IPS DF 6.9 (cell line): ENCODE measurements around the gene ADARB1.

ENCODE experiments used
- DNase-seq: peaks from one replicate; pipeline ENCODE4 v3.0.0-alpha.2; 2013; ENCODE audit warnings: low read depth, low spot score
- H3K27ac ChIP-seq: one replicate; pipeline ENCODE4 v1.5.1; 2013; ENCODE audit warnings: low read length, control low read depth
- H3K27me3 ChIP-seq: 2 replicates; pipeline ENCODE4 v1.6.1; 2013; ENCODE audit warnings: mild to moderate bottlenecking, low read length; ENCODE audit not compliant: control insufficient read depth, insufficient read depth
- H3K36me3 ChIP-seq: 2 replicates; pipeline ENCODE4 v1.6.1; 2013; ENCODE audit warnings: low read length; ENCODE audit not compliant: control insufficient read depth, insufficient read depth
- H3K4me1 ChIP-seq: 2 replicates; pipeline ENCODE4 v1.6.1; 2013; ENCODE audit warnings: low read length; ENCODE audit not compliant: control insufficient read depth, insufficient read depth
- H3K4me3 ChIP-seq: 2 replicates; pipeline ENCODE4 v1.5.1; 2013; ENCODE audit warnings: mild to moderate bottlenecking, low read length
- H3K9me3 ChIP-seq: 2 replicates; pipeline ENCODE4 v1.6.1; 2013; ENCODE audit warnings: low read length, inconsistent platforms; ENCODE audit not compliant: control insufficient read depth, insufficient read depth
- WGBS: extraction: QIAGEN DNeasy Blood & Tissue Kit; methylation state at CpG from one replicate; pipeline ENCODE4 v1.1.7; 2013; ENCODE audit warnings: mixed read lengths, missing lambda C conversion rate; ENCODE audit not compliant: insufficient read length, insufficient coverage; 5-methylcytosine and 5-hydroxymethylcytosine counted together

Gene ADARB1

DNA sequence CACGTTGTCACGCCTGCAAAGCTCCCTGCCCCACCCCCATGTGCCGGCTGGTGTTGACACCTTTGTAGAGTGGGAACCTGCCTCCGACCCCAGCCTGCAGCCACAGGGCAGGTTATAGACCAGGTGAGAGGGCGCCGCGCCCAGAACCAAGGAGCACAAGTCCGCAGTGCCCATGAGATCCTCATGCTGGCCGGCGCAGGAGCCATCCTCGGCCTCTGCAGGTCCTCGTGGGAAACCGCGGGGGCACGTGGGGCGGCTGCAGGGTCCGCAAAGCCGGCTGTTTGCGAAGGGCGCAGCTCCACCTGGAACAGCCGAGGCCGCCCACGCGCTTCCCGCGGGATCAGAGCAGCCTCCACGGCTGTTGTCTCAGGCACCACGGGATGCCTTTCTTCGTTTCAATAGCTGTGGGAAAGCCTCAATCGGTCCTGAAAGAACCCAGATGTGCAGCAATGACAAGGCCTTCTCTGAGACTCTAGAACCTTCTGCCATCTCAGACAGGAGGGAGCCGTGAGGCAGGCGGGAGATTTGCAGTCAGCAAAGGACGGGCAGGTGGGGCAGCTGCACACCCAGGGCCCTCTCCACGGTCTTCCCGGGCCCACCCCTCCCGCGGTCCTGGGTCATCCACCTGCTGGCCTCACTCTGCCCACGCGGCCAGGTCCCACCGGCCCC is 183.4 kb downstream of the ADARB1 start:
- no peaks in the 10 kb centered on the region for H3K27me3 ChIP-seq
- no CpG with 5 or more reads among the region's 40 CpGs for WGBS
- DNase-seq: no peak
- H3K36me3 ChIP-seq: no peaks in the 10 kb centered on the region
- no peak overlapping the region for H3K27ac ChIP-seq
- H3K4me3 ChIP-seq: no peak overlapping the region
- no peaks in the 10 kb centered on the region for H3K9me3 ChIP-seq
- no peaks in the 10 kb centered on the region for H3K4me1 ChIP-seq

GRCh38 chr21:45258466-45258865 is 184.1 kb downstream of the ADARB1 start:
- no peaks in the 10 kb centered on the region for H3K4me1 ChIP-seq
- H3K27me3 ChIP-seq: no peaks in the 10 kb centered on the region
- H3K9me3 ChIP-seq: no peaks in the 10 kb centered on the region
- H3K4me3 ChIP-seq: no peak overlapping the region
- WGBS: no CpG with 5 or more reads among the region's 19 CpGs
- H3K36me3 ChIP-seq: peaks cover 3% of the 10 kb centered on the region; the same call in 1 of the 2 replicates
- no peak for DNase-seq
- H3K27ac ChIP-seq: no peak overlapping the region

DNA sequence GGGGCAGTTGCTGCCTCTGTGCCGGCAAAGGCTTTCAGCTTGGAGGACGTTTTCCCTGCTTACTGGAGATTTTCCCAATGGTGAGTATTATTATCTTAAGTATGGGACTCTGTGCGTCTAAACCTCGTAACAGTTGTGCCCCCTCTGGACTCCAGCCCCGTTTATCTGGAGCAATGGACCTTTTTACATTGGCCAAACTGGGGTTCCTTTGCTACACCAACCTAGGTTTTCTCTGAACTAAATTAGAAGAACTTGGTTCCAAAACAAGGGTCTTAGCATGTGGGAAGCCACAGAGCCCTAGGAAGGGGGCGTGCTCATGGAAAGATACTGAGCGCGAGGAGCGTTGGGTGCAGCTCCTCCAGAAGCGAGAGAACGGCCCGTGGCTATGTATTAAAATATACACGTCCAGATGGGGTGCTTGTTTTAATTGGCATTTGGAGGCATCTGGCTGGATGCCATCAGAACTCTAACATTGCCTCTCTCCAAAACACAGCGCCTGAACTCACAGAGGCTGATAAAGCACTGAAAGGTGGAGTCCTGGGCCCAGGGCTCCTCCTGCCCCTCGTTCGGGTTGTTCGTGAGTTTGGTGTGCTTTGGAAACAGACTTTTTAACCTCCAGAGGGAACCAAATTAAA is 184.9 kb downstream of the ADARB1 start:
- no peaks in the 10 kb centered on the region for H3K4me1 ChIP-seq
- no peak overlapping the region for H3K27ac ChIP-seq
- DNase-seq: no peak
- H3K36me3 ChIP-seq: peaks cover 10% of the 10 kb centered on the region
- no CpG with 5 or more reads among the region's 17 CpGs for WGBS
- H3K27me3 ChIP-seq: no peaks in the 10 kb centered on the region
- H3K9me3 ChIP-seq: no peaks in the 10 kb centered on the region
- no peak overlapping the region for H3K4me3 ChIP-seq

DNA sequence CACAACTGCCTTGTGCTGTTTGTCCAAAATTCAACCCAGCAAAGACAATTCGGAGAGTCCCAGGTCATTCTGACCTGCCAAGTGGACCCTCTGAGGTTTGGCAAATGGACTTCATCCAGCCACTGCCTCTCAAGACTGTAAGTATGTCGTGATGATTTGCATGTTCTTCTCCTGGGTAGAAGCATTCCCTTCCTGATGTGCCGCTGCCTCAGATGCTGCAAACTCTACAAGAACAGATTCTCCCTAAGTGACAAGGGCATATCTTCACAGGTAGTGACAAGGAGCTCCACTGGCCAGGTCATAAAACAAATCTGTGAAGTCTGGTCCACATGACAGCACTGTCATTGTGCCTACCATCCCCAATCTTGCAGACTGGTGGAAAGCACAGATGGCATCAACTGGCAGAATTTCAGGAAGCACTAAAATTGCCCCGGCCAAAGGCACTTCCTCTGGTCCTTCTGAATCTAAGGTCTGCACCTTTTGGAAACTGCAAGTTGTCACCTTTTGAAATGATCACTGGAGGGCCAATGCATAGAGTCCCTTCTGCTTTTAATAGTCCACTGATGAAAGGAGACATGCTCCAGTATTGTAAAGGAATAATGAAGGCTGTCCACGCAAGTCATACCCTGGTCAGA is 185.9 kb downstream of the ADARB1 start:
- no peak for DNase-seq
- Histone ChIP-seq H3K9me3 (no peaks in the 10 kb centered on the region), H3K27me3 (no peaks in the 10 kb centered on the region), H3K4me3 (no peak overlapping the region), H3K27ac (no peak overlapping the region), H3K36me3 (peaks cover 19% of the 10 kb centered on the region), H3K4me1 (no peaks in the 10 kb centered on the region)
- WGBS: no CpG with 5 or more reads among the region's 5 CpGs

GRCh38 chr21:45261093-45261492 is 186.7 kb downstream of the ADARB1 start:
- peaks cover 27% of the 10 kb centered on the region for H3K36me3 ChIP-seq
- H3K27ac ChIP-seq: no peak overlapping the region
- DNase-seq: no peak
- no peak overlapping the region for H3K4me3 ChIP-seq
- no peaks in the 10 kb centered on the region for H3K4me1 ChIP-seq
- H3K9me3 ChIP-seq: no peaks in the 10 kb centered on the region
- no peaks in the 10 kb centered on the region for H3K27me3 ChIP-seq
- no CpG with 5 or more reads among the region's 10 CpGs for WGBS

DNA sequence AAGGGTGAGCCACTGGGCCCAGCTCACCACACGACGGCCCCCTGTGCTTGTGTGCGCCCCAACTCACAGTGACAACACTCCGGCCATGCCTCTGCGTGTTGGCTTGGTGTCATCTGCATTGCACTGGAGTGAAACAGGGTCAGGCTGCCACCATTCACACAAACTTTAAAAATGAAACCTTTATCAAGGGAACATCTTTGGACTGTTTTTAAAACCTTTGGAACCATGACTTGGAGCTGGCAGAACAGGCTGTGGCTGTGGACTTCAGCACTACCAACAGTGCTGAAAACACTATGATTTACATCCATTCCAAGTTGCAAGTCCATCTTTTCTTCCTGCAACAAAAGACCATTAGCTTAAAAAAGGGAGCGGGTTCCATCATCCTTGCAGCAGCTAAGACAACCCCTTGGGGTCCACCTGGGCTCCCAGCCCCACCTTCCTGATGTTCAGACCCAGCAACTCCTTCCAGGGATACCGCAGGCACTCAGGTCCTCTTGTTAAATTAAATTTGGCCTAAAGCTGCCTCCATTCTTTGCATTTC is 187.7 kb downstream of the ADARB1 start:
- Histone ChIP-seq H3K27ac (no peak overlapping the region), H3K36me3 (peaks cover 37% of the 10 kb centered on the region), H3K4me1 (no peaks in the 10 kb centered on the region), H3K4me3 (no peak overlapping the region), H3K9me3 (no peaks in the 10 kb centered on the region), H3K27me3 (no peaks in the 10 kb centered on the region)
- DNase-seq: no peak
- no CpG with 5 or more reads among the region's 7 CpGs for WGBS

DNA sequence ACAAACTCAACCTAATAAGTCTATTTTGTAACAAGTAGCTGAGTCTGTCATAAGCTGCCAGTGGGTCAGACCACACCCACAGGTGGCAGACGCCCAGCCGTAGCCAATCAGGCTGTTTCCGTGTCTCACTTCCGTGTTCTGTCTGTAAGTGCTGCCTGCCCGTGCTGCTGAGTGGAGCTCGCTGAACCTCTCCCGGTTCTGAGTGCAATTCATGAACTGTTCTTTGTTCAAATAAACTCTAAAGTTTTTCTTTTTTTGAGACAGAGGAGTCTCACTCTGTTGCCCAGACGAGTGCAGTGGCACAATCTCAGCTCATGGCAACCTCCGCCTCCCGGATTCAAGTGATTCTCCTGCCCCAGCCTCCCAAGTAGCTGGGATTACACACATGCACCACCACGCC is 188.2 kb downstream of the ADARB1 start:
- no peak for DNase-seq
- Histone ChIP-seq H3K36me3 (peaks cover 42% of the 10 kb centered on the region), H3K27ac (no peak overlapping the region), H3K4me3 (no peak overlapping the region), H3K9me3 (no peaks in the 10 kb centered on the region), H3K27me3 (no peaks in the 10 kb centered on the region), H3K4me1 (no peaks in the 10 kb centered on the region)
- no CpG with 5 or more reads among the region's 11 CpGs for WGBS

GRCh38 chr21:45263534-45263933 is 189.2 kb downstream of the ADARB1 start:
- Histone ChIP-seq H3K9me3 (no peaks in the 10 kb centered on the region), H3K27ac (no peak overlapping the region), H3K4me3 (no peak overlapping the region), H3K27me3 (no peaks in the 10 kb centered on the region), H3K4me1 (no peaks in the 10 kb centered on the region), H3K36me3 (peaks cover 44% of the 10 kb centered on the region)
- no CpG with 5 or more reads among the region's 6 CpGs for WGBS
- DNase-seq: no peak

GRCh38 chr21:45264146-45264911 is 189.9 kb downstream of the ADARB1 start:
- no CpG with 5 or more reads among the region's 23 CpGs for WGBS
- Histone ChIP-seq H3K4me3 (no peak overlapping the region), H3K9me3 (no peaks in the 10 kb centered on the region), H3K27me3 (no peaks in the 10 kb centered on the region), H3K36me3 (peaks cover 44% of the 10 kb centered on the region), H3K4me1 (no peaks in the 10 kb centered on the region), H3K27ac (no peak overlapping the region)
- no peak for DNase-seq

- DNase-seq: no peak
- no CpG with 5 or more reads among the region's 34 CpGs for WGBS
These were observed 190.6 kb downstream of the ADARB1 start for GRCh38 chr21:45264912-45265515.

More at GRCh38 chr21:45264912-45265515, 190.6 kb downstream of the ADARB1 start:
- H3K27me3 ChIP-seq: no peaks in the 10 kb centered on the region
- H3K4me1 ChIP-seq: no peaks in the 10 kb centered on the region
- peaks cover 47% of the 10 kb centered on the region for H3K36me3 ChIP-seq
- no peak overlapping the region for H3K27ac ChIP-seq
- H3K4me3 ChIP-seq: no peak overlapping the region
- no peaks in the 10 kb centered on the region for H3K9me3 ChIP-seq
